ENCODE measurements around the gene ARHGEF25. TPM values are rescaled to one million over a fixed set of nuclear protein-coding genes. Genes with fewer than 3 reads are reported as not detected.
"Not testable (repeated sequence)": the region's sequence is repeated elsewhere in the genome, so short reads cannot be mapped to it uniquely, and the experiment has no call there.

Gene ARHGEF25
- total and polyA plus RNA-seq, 11 donors, result 5.5 to 20.3 (median 10.1) TPM

DNA sequence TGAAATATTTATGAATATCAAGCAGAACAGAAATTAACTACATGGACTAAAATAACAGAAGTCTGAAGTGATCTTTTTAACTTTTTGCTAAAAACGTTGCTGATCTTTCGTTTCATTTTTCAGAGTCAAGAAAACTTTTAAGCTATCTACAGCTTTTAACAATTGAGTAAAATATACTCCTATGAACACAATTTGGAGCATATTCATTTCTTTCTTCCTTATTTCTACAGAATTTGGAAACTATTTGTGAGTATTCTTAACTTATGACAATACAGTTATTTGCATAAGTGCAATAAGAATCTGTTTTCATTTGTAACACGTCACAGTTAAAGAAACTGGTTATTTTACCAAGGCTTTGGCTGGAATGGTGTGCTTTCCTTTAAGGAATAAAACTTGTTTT, 42.8 kb downstream of the ARHGEF25 start:
- DNase-seq, result no peak
- Histone ChIP-seq H3K4me1 (no peaks in the 10 kb centered on the region), H3K4me3 (no peak overlapping the region), H3K9me3 (no peaks in the 10 kb centered on the region), H3K27me3 (peaks cover 0 to 8% (median 0%) of the 10 kb centered on the region in 9 donors), H3K27ac (no peak overlapping the region), H3K36me3 (no peaks in the 10 kb centered on the region)
- WGBS, 4 donors, result 54 to 64% (median 59%) methylated on average over 3 of the region's 3 CpGs
- no peak for ATAC-seq
- TF ChIP-seq, protein P1, sequence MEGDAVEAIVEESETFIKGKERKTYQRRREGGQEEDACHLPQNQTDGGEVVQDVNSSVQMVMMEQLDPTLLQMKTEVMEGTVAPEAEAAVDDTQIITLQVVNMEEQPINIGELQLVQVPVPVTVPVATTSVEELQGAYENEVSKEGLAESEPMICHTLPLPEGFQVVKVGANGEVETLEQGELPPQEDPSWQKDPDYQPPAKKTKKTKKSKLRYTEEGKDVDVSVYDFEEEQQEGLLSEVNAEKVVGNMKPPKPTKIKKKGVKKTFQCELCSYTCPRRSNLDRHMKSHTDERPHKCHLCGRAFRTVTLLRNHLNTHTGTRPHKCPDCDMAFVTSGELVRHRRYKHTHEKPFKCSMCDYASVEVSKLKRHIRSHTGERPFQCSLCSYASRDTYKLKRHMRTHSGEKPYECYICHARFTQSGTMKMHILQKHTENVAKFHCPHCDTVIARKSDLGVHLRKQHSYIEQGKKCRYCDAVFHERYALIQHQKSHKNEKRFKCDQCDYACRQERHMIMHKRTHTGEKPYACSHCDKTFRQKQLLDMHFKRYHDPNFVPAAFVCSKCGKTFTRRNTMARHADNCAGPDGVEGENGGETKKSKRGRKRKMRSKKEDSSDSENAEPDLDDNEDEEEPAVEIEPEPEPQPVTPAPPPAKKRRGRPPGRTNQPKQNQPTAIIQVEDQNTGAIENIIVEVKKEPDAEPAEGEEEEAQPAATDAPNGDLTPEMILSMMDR (IDR thresholded peaks at IDR 0.05), result no peak
- intact Hi-C loops (cut with DNase I), result no loop called here

- Histone ChIP-seq H3K27ac (no peak overlapping the region), H3K4me1 (no peaks in the 10 kb centered on the region), H3K4me3 (no peak overlapping the region), H3K36me3 (no peaks in the 10 kb centered on the region), H3K9me3 (no peaks in the 10 kb centered on the region), H3K27me3 (peaks cover 0 to 8% (median 0%) of the 10 kb centered on the region in 9 donors)
- ATAC-seq (no peak), DNase-seq (no peak)
- 77 to 84% (median 78%) methylated on average over 14 to 23 of the region's 23 CpGs for WGBS, 4 donors
- intact Hi-C loops (cut with DNase I), result no loop called here
- TF ChIP-seq, protein P1 (IDR thresholded peaks at IDR 0.05), result no peak
- TF ChIP-seq POLR2A (IDR thresholded peaks at IDR 0.05), result no peak
Observed at GRCh38 chr12:57655541-57656240, 44.5 kb downstream of the ARHGEF25 start.

GRCh38 chr12:57656408-57656807, 45.2 kb downstream of the ARHGEF25 start:
- ATAC-seq; H3K27ac ChIP-seq; H3K27me3 ChIP-seq; H3K9me3 ChIP-seq; intact Hi-C loops (cut with DNase I); H3K4me3 ChIP-seq; H3K4me1 ChIP-seq; H3K36me3 ChIP-seq; DNase-seq: not testable (repeated sequence)
- 69 to 89% (median 80%) methylated on average over 3 to 4 of the region's 4 CpGs for whole genome bisulfite sequencing, 4 donors

GRCh38 chr12:57657744-57658143, 46.5 kb downstream of the ARHGEF25 start:
- no peak overlapping the region for H3K4me3 ChIP-seq
- H3K27me3 ChIP-seq, result peaks cover 0 to 8% (median 0%) of the 10 kb centered on the region in 9 donors
- DNase-seq, result no peak
- no peak for ATAC-seq
- WGBS, 4 donors, result 45 to 62% (median 57%) methylated on average over 3 of the region's 3 CpGs
- peaks cover 0 to 3% (median 0%) of the 10 kb centered on the region in 12 donors for H3K9me3 ChIP-seq
- TF ChIP-seq, protein P1 (IDR thresholded peaks at IDR 0.05), result no peak
- no peak for TF ChIP-seq POLR2A (IDR thresholded peaks at IDR 0.05)
- no peak overlapping the region for H3K27ac ChIP-seq
- no peaks in the 10 kb centered on the region for H3K4me1 ChIP-seq
- intact Hi-C loops (cut with DNase I), result no loop called here
- H3K36me3 ChIP-seq, result no peaks in the 10 kb centered on the region

DNA sequence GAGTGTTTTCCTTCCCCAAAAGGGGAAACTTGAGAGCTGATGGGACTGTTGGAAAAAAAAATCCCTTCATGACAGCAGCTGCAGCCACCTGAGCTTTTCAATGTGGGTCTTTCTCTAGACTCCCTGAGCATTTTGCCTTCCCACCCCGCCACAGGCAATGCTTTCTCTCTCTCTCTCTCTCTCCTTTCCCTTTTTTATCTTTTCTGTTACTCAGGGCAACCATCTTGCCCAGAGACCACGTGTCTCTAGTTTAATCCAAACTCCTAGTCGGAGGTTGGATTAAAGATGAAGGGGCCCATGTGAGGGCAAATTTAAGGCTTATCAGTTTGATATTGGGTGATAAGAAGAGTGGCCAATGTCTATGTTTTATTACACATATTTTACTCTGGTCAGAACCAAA, 47.7 kb downstream of the ARHGEF25 start:
- Histone ChIP-seq H3K4me1 (no peaks in the 10 kb centered on the region), H3K36me3 (no peaks in the 10 kb centered on the region), H3K4me3 (no peak overlapping the region), H3K9me3 (peaks cover 0 to 3% (median 0%) of the 10 kb centered on the region in 12 donors), H3K27me3 (peaks cover 0 to 8% (median 0%) of the 10 kb centered on the region in 9 donors), H3K27ac (no peak overlapping the region)
- no peak for DNase-seq
- intact Hi-C loops (cut with DNase I), result no loop called here
- no peak for ATAC-seq
- TF ChIP-seq POLR2A (IDR thresholded peaks at IDR 0.05), result no peak
- TF ChIP-seq, protein P1 (IDR thresholded peaks at IDR 0.05), result no peak
- WGBS, 4 donors, result 42 to 55% (median 48%) methylated on average over 3 of the region's 3 CpGs
